OCI-LY3 (cell line): Measurements from ENCODE around the gene CCSER1.

ENCODE experiments used
- H2AFZ ChIP-seq: fragments of 200-600, 300-600 bp; shearing (Covaris generic); 2 replicates; pipeline ENCODE4 v1.6.0; 2014; ENCODE audit warnings: antibody characterized with exemption, low read depth, low read length
- H3K27ac ChIP-seq: fragments of 200-600, 300-600 bp; sonication (generic); 2 replicates; pipeline ENCODE4 v1.5.1; 2014; ENCODE audit warnings: mild to moderate bottlenecking, low read length, moderate library complexity, mixed read lengths
- H3K27me3 ChIP-seq: fragments of 200-600, 300-600 bp; sonication (generic); 2 replicates; pipeline ENCODE4 v1.6.1; 2014; ENCODE audit warnings: low read depth, low read length, mixed read lengths
- H3K36me3 ChIP-seq: fragments of 200-600, 300-600 bp; sonication (generic); replicated peaks from 2 replicates; pipeline ENCODE3; 2014; ENCODE audit warnings: low read depth, low read length, mixed read lengths
- H3K4me1 ChIP-seq: fragments of 300-600, 200-600 bp; sonication (generic); 2 replicates; pipeline ENCODE4 v1.6.1; 2014; ENCODE audit warnings: low read length, mixed read lengths
- H3K4me2 ChIP-seq: fragments of 200-600, 300-600 bp; sonication (generic); 2 replicates; pipeline ENCODE4 v1.6.1; 2014; ENCODE audit warnings: low read length, mixed read lengths
- H3K4me3 ChIP-seq: fragments of 300-600, 200-600 bp; sonication (generic); 2 replicates; pipeline ENCODE4 v1.5.1; 2014; ENCODE audit warnings: antibody characterized with exemption, mild to moderate bottlenecking, low read length, moderate library complexity
- H3K79me2 ChIP-seq: fragments of 300-600, 200-600 bp; shearing (Covaris generic); 2 replicates; pipeline ENCODE4 v1.6.1; 2014; ENCODE audit warnings: mild to moderate bottlenecking, low read length, mixed read lengths
- H3K9ac ChIP-seq: fragments of 300-600, 200-600 bp; shearing (Covaris generic); 2 replicates; pipeline ENCODE4 v1.6.0; 2014; ENCODE audit warnings: mild to moderate bottlenecking, low read length, moderate library complexity
- H3K9me3 ChIP-seq: fragments of 200-600, 300-600 bp; shearing (Covaris generic); 2 replicates; pipeline ENCODE4 v1.6.1; 2014; ENCODE audit warnings: low read length, mixed read lengths; ENCODE audit not compliant: insufficient read depth
- H4K20me1 ChIP-seq: fragments of 200-600, 300-600 bp; sonication (generic); 2 replicates; pipeline ENCODE4 v1.6.1; 2016; ENCODE audit warnings: low read length, mixed read lengths; ENCODE audit not compliant: insufficient read depth
- CTCF ChIP-seq: fragments of 200-600, 300-600 bp; sonication (generic); IDR thresholded peaks from 2 replicates; pipeline ENCODE4 v1.5.1; 2014; ENCODE audit warnings: antibody characterized with exemption, low read length, low read depth
- EZH2phosphoT487 ChIP-seq: fragments of 200-600 bp; shearing (Covaris generic); IDR thresholded peaks from 2 replicates; pipeline ENCODE4 v1.6.1; 2018; ENCODE audit warnings: antibody characterized with exemption, mixed run types, low read depth

CCSER1 gene

GRCh38 chr4:90816754-90817153 lies 689.6 kb downstream of the CCSER1 start:
- H3K4me2 ChIP-seq = no peak overlapping the region
- H3K4me3 ChIP-seq = no peak overlapping the region
- no peak for TF ChIP-seq EZH2phosphoT487
- TF ChIP-seq CTCF = no peak
- H3K9me3 ChIP-seq = no peaks in the 10 kb centered on the region
- H2AFZ ChIP-seq = no peak overlapping the region
- no peaks in the 10 kb centered on the region for H3K4me1 ChIP-seq
- no peaks in the 10 kb centered on the region for H3K27me3 ChIP-seq
- H3K9ac ChIP-seq = no peak overlapping the region
- no peak overlapping the region for H3K27ac ChIP-seq
- H3K36me3 ChIP-seq = no peaks in the 10 kb centered on the region
- H4K20me1 ChIP-seq = no peaks in the 10 kb centered on the region
- H3K79me2 ChIP-seq = no peaks in the 10 kb centered on the region

GRCh38 chr4:90824266-90825150 lies 697.3 kb downstream of the CCSER1 start:
- peak overlapping the region; percentile 67 for H3K4me2 ChIP-seq
- TF ChIP-seq CTCF (no peak), EZH2phosphoT487 (no peak)

GRCh38 chr4:90825849-90826248 lies 698.7 kb downstream of the CCSER1 start:
- no peak overlapping the region for H3K4me2 ChIP-seq
- no peaks in the 10 kb centered on the region for H3K9me3 ChIP-seq

More at GRCh38 chr4:90824266-90825150, 697.3 kb downstream of the CCSER1 start:
- Histone ChIP-seq H3K36me3 (no peaks in the 10 kb centered on the region), H3K9ac (peak overlapping the region; percentile 26), H4K20me1 (no peaks in the 10 kb centered on the region), H3K9me3 (no peaks in the 10 kb centered on the region), H2AFZ (peak overlapping the region; percentile 37; the same call in 1 of the 2 replicates), H3K4me3 (peak overlapping the region; percentile 62), H3K27me3 (no peaks in the 10 kb centered on the region), H3K79me2 (no peaks in the 10 kb centered on the region), H3K4me1 (peaks cover 18% of the 10 kb centered on the region), H3K27ac (peak overlapping the region; percentile 68)

More at GRCh38 chr4:90825849-90826248, 698.7 kb downstream of the CCSER1 start:
- Histone ChIP-seq H3K27me3 (no peaks in the 10 kb centered on the region), H3K36me3 (no peaks in the 10 kb centered on the region), H3K4me1 (peaks cover 18% of the 10 kb centered on the region), H3K9ac (no peak overlapping the region), H3K27ac (no peak overlapping the region), H2AFZ (no peak overlapping the region), H3K79me2 (no peaks in the 10 kb centered on the region), H4K20me1 (no peaks in the 10 kb centered on the region), H3K4me3 (no peak overlapping the region)
- TF ChIP-seq CTCF = no peak
- TF ChIP-seq EZH2phosphoT487 = no peak
